WTC11 (cell line): ENCODE data around the gene MYBL2. TPM values are rescaled to one million over a fixed set of nuclear protein-coding genes. Genes with fewer than 3 reads are reported as not detected.

Source experiments
- ATAC-seq: fragments of 200-7000 bp; cut with Tn5 transposase; 2 replicates; pipeline ENCODE4 v1.10.0; 2021; ENCODE audit warnings: mild to moderate bottlenecking, moderate library complexity
- CTCF ChIA-PET: fragments of 300-600 bp; sonication (Branson Sonifier 250); formaldehyde crosslinking; loops from one replicate; lab custom pipeline; 2021; ENCODE audit warnings: antibody characterized with exemption; lab: Charles Lee
- POLR2A ChIA-PET: fragments of 350-600 bp; sonication (Branson Sonifier 250); formaldehyde crosslinking; loops from one replicate; lab custom pipeline; 2021; ENCODE audit warnings: antibody characterized with exemption; lab: Charles Lee
- DNase-seq: peaks from one replicate; pipeline ENCODE4 v3.0.0; 2021; ENCODE audit warnings: low spot score
- H3K27ac Mint-ChIP-seq: 2 replicates; pipeline ENCODE4 v1.8.0; 2021; ENCODE audit warnings: mixed read lengths
- H3K27me3 Mint-ChIP-seq: 2 replicates; pipeline ENCODE4 v1.8.0; 2021; ENCODE audit warnings: low read depth, mild to moderate bottlenecking, moderate library complexity, mixed read lengths
- H3K36me3 Mint-ChIP-seq: 2 replicates; pipeline ENCODE4 v1.8.0; 2021; ENCODE audit warnings: mixed read lengths
- H3K4me1 Mint-ChIP-seq: 2 replicates; pipeline ENCODE4 v1.8.0; 2022; ENCODE audit warnings: mixed read lengths
- H3K4me3 Mint-ChIP-seq: 2 replicates; pipeline ENCODE4 v1.8.0; 2021; ENCODE audit warnings: mild to moderate bottlenecking, moderate library complexity, mixed read lengths
- H3K9me3 Mint-ChIP-seq: 2 replicates; pipeline ENCODE4 v1.8.0; 2021; ENCODE audit warnings: mixed read lengths
- ATF3 ChIP-seq: sonication (generic); formaldehyde crosslinking; conservative IDR thresholded peaks from 2 replicates; pipeline ENCODE4 v1.8.1; 2022; ENCODE audit warnings: mild to moderate bottlenecking, missing genetic modification reagents
- CBFB ChIP-seq: sonication (generic); formaldehyde crosslinking; IDR thresholded peaks from 2 replicates; pipeline ENCODE4 v1.8.1; 2022; ENCODE audit warnings: mild to moderate bottlenecking, low read depth, missing genetic modification reagents
- CREM ChIP-seq: sonication (generic); formaldehyde crosslinking; IDR thresholded peaks from 2 replicates; pipeline ENCODE4 v1.8.1; 2022; ENCODE audit warnings: mild to moderate bottlenecking, missing genetic modification reagents, moderate library complexity
- E2F1 ChIP-seq: sonication (generic); formaldehyde crosslinking; IDR thresholded peaks from 2 replicates; pipeline ENCODE4 v1.8.0; 2022; ENCODE audit warnings: mild to moderate bottlenecking, missing genetic modification reagents
- ELF4 ChIP-seq: sonication (generic); formaldehyde crosslinking; IDR thresholded peaks from 2 replicates; pipeline ENCODE4 v1.8.1; 2022; ENCODE audit warnings: low read depth, mild to moderate bottlenecking, moderate library complexity, missing genetic modification reagents
- EMX1 ChIP-seq: fragments of 250-450 bp; sonication (Bioruptor Pico); IDR thresholded peaks from 2 replicates; pipeline ENCODE4 v1.8.0; 2021; ENCODE audit warnings: mild to moderate bottlenecking
- FOXP1 ChIP-seq: sonication (generic); formaldehyde crosslinking; IDR thresholded peaks from 2 replicates; pipeline ENCODE4 v1.8.0; 2022; ENCODE audit warnings: missing genetic modification reagents, mild to moderate bottlenecking, moderate library complexity, borderline replicate concordance
- FOXP4 ChIP-seq: sonication (generic); formaldehyde crosslinking; IDR thresholded peaks from 2 replicates; pipeline ENCODE4 v1.8.0; 2022; ENCODE audit warnings: mild to moderate bottlenecking, missing genetic modification reagents
- GABPB1 ChIP-seq: sonication (generic); formaldehyde crosslinking; IDR thresholded peaks from 2 replicates; pipeline ENCODE4 v1.8.1; 2023; ENCODE audit warnings: mild to moderate bottlenecking, missing genetic modification reagents
- GRHL2 ChIP-seq: fragments of 250-450 bp; sonication (Bioruptor Pico); IDR thresholded peaks from 2 replicates; pipeline ENCODE4 v1.8.0; 2022; ENCODE audit warnings: mild to moderate bottlenecking, moderate library complexity; ENCODE audit not compliant: insufficient replicate concordance, severe bottlenecking
- IRF2 ChIP-seq: sonication (generic); formaldehyde crosslinking; IDR thresholded peaks from 2 replicates; pipeline ENCODE4 v1.8.0; 2022; ENCODE audit warnings: low read depth, missing genetic modification reagents, borderline replicate concordance
- JUN ChIP-seq: sonication (generic); formaldehyde crosslinking; IDR thresholded peaks from 2 replicates; pipeline ENCODE4 v1.8.0; 2023; ENCODE audit warnings: mild to moderate bottlenecking, missing genetic modification reagents
- MLX ChIP-seq: sonication (generic); formaldehyde crosslinking; IDR thresholded peaks from 2 replicates; pipeline ENCODE4 v1.8.1; 2023; ENCODE audit warnings: mild to moderate bottlenecking, missing genetic modification reagents, moderate library complexity
- NFE2L1 ChIP-seq: sonication (generic); formaldehyde crosslinking; IDR thresholded peaks from 2 replicates; pipeline ENCODE4 v1.8.1; 2023; ENCODE audit warnings: missing genetic modification reagents
- PREB ChIP-seq: sonication (generic); formaldehyde crosslinking; IDR thresholded peaks from 2 replicates; pipeline ENCODE4 v1.8.1; 2022; ENCODE audit warnings: mild to moderate bottlenecking, missing genetic modification reagents, moderate library complexity, borderline replicate concordance
- TCF7 ChIP-seq: sonication (generic); formaldehyde crosslinking; IDR thresholded peaks from 2 replicates; pipeline ENCODE4 v1.8.0; 2022; ENCODE audit warnings: mild to moderate bottlenecking, low read depth, missing genetic modification reagents, moderate library complexity
- ZNF121 ChIP-seq: sonication (generic); formaldehyde crosslinking; IDR thresholded peaks from 2 replicates; pipeline ENCODE4 v1.8.0; 2023; ENCODE audit warnings: missing genetic modification reagents
- ZNF138 ChIP-seq: sonication (generic); formaldehyde crosslinking; conservative IDR thresholded peaks from 2 replicates; pipeline ENCODE4 v1.8.1; 2022; ENCODE audit warnings: mild to moderate bottlenecking, moderate library complexity, missing genetic modification reagents
- ZNF232 ChIP-seq: sonication (generic); formaldehyde crosslinking; IDR thresholded peaks from 2 replicates; pipeline ENCODE4 v1.8.0; 2022; ENCODE audit warnings: mild to moderate bottlenecking, missing genetic modification reagents
- ZNF512 ChIP-seq: sonication (generic); formaldehyde crosslinking; IDR thresholded peaks from 2 replicates; pipeline ENCODE4 v1.8.1; 2022; ENCODE audit warnings: missing genetic modification reagents, borderline replicate concordance
- ZSCAN18 ChIP-seq: fragments of 250-450 bp; sonication (Bioruptor Pico); IDR thresholded peaks from 2 replicates; pipeline ENCODE4 v2.1.2; 2022; ENCODE audit warnings: mild to moderate bottlenecking, moderate library complexity
- total RNA-seq: library from RNA; stranded (reverse); gene quantifications from 3 replicates; pipeline ENCODE4 v1.2.3, GENCODE V29; 2021

MYBL2 gene
- total RNA-seq, 1 experiment from 2014 or later: 166 TPM

GRCh38 chr20:43702502-43702901, 35.6 kb downstream of the MYBL2 start:
- no peak overlapping the region for H3K27ac Mint-ChIP-seq

GRCh38 chr20:43710370-43711044, 43.6 kb downstream of the MYBL2 start:
- ChIA-PET POLR2A (no interaction called here), CTCF (no interaction called here)
- Mint-ChIP-seq H3K27me3 (no peaks in the 10 kb centered on the region), H3K9me3 (no peaks in the 10 kb centered on the region), H3K27ac (no peak overlapping the region), H3K4me3 (no peak overlapping the region), H3K4me1 (no peaks in the 10 kb centered on the region), H3K36me3 (peaks cover 59% of the 10 kb centered on the region)
- DNase-seq: no peak
- no peak for ATAC-seq
- TF ChIP-seq ZNF138 (CRISPR knock-in tag): no peak
- no peak for TF ChIP-seq IRF2 (CRISPR knock-in tag)
- TF ChIP-seq ELF4 (CRISPR knock-in tag): no peak
- TF ChIP-seq GABPB1 (CRISPR knock-in tag): no peak
- no peak for TF ChIP-seq E2F1 (CRISPR knock-in tag)
- TF ChIP-seq ZNF232 (CRISPR knock-in tag): no peak
- no peak for TF ChIP-seq PREB (CRISPR knock-in tag)
- no peak for TF ChIP-seq GRHL2 (CRISPR knock-in tag)
- TF ChIP-seq CBFB (CRISPR knock-in tag): no peak
- TF ChIP-seq FOXP4 (CRISPR knock-in tag): no peak
- no peak for TF ChIP-seq ZNF121 (CRISPR knock-in tag)
- TF ChIP-seq EMX1 (CRISPR knock-in tag): no peak

More at GRCh38 chr20:43702502-43702901, 35.6 kb downstream of the MYBL2 start:
- TF ChIP-seq TCF7 (CRISPR knock-in tag): no peak
- no peak for TF ChIP-seq CREM (CRISPR knock-in tag)
- no peak for TF ChIP-seq MLX (CRISPR knock-in tag)
- no peak for TF ChIP-seq ZNF512 (CRISPR knock-in tag)
- TF ChIP-seq JUN (CRISPR knock-in tag): no peak
- no peak for TF ChIP-seq GABPB1 (CRISPR knock-in tag)
- no peak for TF ChIP-seq PREB (CRISPR knock-in tag)
- TF ChIP-seq NFE2L1 (CRISPR knock-in tag): no peak
- TF ChIP-seq ZSCAN18 (CRISPR knock-in tag): no peak
- no peak for TF ChIP-seq FOXP1 (CRISPR knock-in tag)
- no peak for TF ChIP-seq ATF3 (CRISPR knock-in tag)
- TF ChIP-seq GRHL2 (CRISPR knock-in tag): no peak
- DNase-seq: no peak
- no peak for ATAC-seq
- ChIA-PET POLR2A (no interaction called here), CTCF (no interaction called here)
- Mint-ChIP-seq H3K27me3 (no peaks in the 10 kb centered on the region), H3K4me1 (no peaks in the 10 kb centered on the region), H3K9me3 (no peaks in the 10 kb centered on the region), H3K4me3 (no peak overlapping the region), H3K36me3 (peaks cover 61% of the 10 kb centered on the region)
